Hematopoietic multipotent progenitor cell treated with erythropoietin and hydrocortisone succinate and interleukin-3 and kit ligand, for 6 days (in vitro differentiated cells): ENCODE measurements around the gene HEMGN.
"Not testable (repeated sequence)": the region's sequence is repeated elsewhere in the genome, so short reads cannot be mapped to it uniquely, and the experiment has no call there.

Experiments
- DNase-seq: peaks from one replicate; pipeline ENCODE4 v3.0.0-alpha.2; 2015

The HEMGN gene

GRCh38 chr9:97963232-97963631, 25.3 kb upstream of the HEMGN start:
- no peak for DNase-seq

GRCh38 chr9:97962575-97962974, 24.6 kb upstream of the HEMGN start:
- DNase-seq, result no peak

- DNase-seq, result no peak
Measured at GRCh38 chr9:97962136-97962535, 24.2 kb upstream of the HEMGN start.

GRCh38 chr9:97961361-97961760, 23.4 kb upstream of the HEMGN start:
- peak; percentile 74 for DNase-seq

GRCh38 chr9:97960678-97961328, 22.8 kb upstream of the HEMGN start:
- DNase-seq, result peak; percentile 94

GRCh38 chr9:97959585-97959984, 21.6 kb upstream of the HEMGN start:
- no peak for DNase-seq

DNA sequence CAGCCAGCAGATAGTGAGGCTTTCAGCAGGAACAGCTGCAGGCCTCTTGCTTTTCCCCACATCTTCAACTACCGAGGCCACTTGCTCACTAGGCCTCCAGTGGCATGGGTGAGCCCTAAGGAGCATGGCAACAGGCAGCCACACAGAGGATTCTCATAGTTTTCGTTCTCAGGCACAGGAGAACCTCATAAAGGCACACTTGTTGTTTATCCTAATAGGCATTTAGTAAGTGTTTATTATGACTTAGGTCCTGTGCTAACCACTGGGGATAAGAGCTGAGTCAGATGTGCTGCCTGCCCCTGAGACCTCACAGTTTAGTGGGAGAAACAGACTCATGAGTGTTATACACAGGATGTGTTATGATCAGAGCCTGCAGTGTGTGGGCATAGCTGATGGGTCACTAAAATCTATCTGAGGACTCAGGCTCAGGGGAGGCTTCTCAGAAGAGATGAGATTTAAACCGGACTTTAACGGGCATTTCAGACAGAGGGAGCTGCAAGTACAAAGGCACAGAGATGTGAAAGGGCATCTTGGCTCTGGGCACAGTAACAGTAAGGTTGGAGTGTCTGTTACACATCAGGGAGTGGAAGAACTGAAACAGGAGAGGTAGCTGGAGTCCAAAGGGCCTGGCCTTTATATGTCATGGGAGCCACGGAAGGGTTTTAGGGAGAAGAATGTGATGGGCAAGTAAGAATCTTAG, 21.0 kb upstream of the HEMGN start:
- no peak for DNase-seq

GRCh38 chr9:97956331-97956730, 18.4 kb upstream of the HEMGN start:
- no peak for DNase-seq

GRCh38 chr9:97954550-97954989, 16.6 kb upstream of the HEMGN start:
- peak; percentile 93 for DNase-seq

GRCh38 chr9:97950873-97951272, 12.9 kb upstream of the HEMGN start:
- not testable (repeated sequence) for DNase-seq

GRCh38 chr9:97947094-97947493, 9.1 kb upstream of the HEMGN start:
- not testable (repeated sequence) for DNase-seq

GRCh38 chr9:97945470-97945869, 7.5 kb upstream of the HEMGN start:
- DNase-seq, result not testable (repeated sequence)

DNA sequence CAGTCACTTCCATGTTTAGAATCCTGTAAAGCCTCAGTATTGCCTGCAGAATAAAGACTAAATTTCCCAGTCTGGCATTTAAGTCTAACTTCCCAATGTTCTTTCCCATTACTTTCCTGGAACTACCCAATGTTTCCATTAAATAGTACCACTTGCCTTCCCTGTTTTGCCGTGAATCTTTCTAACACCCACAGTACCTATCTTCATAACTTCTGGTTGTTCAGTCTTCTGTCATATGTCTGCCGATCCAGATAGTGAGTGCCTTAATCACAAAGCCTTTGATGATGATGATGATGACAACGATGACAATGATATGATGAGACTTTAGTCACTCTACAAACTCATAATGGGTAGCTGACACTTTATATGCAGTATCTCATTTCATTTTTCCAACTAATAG, 6.6 kb upstream of the HEMGN start:
- no peak for DNase-seq

DNA sequence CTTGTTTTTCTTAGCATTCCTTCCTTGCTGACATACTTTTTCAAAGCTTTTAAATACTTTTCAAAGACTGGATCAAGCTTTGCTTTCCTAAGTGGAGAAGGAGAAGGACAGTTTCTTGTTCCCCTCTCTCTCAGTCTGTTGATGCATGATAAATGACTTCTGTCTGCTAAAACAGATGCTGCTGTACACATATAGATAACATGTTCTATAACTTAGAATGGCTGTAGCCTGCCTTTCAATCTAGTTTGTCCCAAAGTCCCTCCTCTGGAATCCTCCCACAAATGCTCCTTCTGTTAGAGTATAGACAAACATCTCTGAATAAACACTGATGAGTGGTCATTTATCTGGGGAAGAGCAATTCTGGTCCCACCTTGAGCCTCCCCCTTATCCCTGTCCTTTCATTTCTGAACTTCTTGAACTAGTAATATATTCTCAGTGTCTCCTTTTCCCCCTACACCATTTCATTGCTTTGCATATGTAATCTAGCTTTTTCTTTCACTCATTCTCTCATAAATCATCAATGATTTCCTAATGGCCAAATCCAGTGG, 5.4 kb upstream of the HEMGN start:
- peak; percentile 94 for DNase-seq

- DNase-seq, result no peak
Measured at GRCh38 chr9:97941323-97941722, 3.4 kb upstream of the HEMGN start.

DNA sequence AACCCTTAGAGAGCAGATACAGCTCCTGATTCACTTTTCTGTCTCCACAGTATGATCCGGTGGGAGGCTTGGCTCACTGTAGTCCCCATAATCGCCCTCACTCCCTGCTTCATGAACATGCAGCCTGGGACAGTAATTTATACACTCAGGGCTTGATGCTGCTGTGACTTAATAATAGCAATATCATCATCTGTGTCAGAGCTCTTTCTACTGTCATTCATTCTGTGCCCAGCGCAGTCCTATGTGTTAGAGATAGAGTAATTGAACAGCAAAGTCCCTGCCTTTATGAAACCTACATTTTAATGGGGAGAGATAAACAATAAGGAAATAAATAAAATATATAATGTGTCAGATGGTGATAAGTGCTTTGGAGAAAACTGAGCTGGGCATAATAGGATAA, 2.8 kb upstream of the HEMGN start:
- DNase-seq, result peak; percentile 70

- peak; percentile 86 for DNase-seq
Measured at GRCh38 chr9:97940233-97940632, 2.3 kb upstream of the HEMGN start.

DNA sequence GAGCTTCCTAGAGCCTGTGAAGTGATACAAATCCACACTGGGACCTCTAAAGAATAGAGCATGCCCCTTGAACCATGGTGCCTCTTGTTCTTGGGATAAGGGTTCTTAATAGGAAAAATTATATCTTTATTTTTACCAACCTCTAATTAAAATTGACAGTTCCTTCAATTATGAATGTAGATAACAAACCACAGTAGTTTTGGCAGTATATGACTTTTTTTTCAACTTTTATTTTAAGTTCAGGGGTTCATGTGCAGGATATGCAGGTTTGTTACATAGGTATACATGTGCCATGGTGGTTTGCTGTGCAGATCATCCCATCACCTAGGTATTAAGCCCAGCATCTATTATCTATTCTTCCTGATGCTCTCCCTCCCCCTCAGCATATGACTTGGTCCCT, 974 bp downstream of the HEMGN start:
- DNase-seq, result no peak

- no peak for DNase-seq
Measured at GRCh38 chr9:97935276-97935675, 2.7 kb downstream of the HEMGN start.

- peak; percentile 59 for DNase-seq
Measured at GRCh38 chr9:97934321-97935115, 3.5 kb downstream of the HEMGN start.

GRCh38 chr9:97933297-97933998, 4.5 kb downstream of the HEMGN start:
- DNase-seq, result peak; percentile 59

- no peak for DNase-seq
Measured at GRCh38 chr9:97930972-97931371, 7.0 kb downstream of the HEMGN start.
